Stimulated activated effector memory CD8-positive, alpha-beta T cell treated with anti-CD3 and anti-CD28 coated beads, Interleukin-12 subunit alpha, Interleukin-12 subunit beta, amount 100 ng/mL, for 72 hours (primary cell): ENCODE measurements around the gene PIK3C3.
"Not testable (repeated sequence)": the region's sequence is repeated elsewhere in the genome, so short reads cannot be mapped to it uniquely, and the experiment has no call there.

Source experiments
- ATAC-seq: fragments of 150-1000 bp; cut with Tn5 transposase; 2 replicates; pipeline ENCODE4 v1.10.0; 2021
- DNase-seq, 2 donors: peaks; one replicate each; pipeline ENCODE4 v3.0.0; 2021 to 2022; ENCODE audit warnings: low spot score in 2 of 2
- H3K27ac Mint-ChIP-seq: one replicate; pipeline ENCODE4 v1.8.0; 2022; ENCODE audit warnings: mild to moderate bottlenecking, mixed read lengths
- H3K36me3 Mint-ChIP-seq: one replicate; pipeline ENCODE4 v1.8.0; 2022; ENCODE audit warnings: mild to moderate bottlenecking, mixed read lengths
- H3K4me1 Mint-ChIP-seq: one replicate; pipeline ENCODE4 v1.8.0; 2022; ENCODE audit warnings: mixed read lengths
- H3K4me3 Mint-ChIP-seq: one replicate; pipeline ENCODE4 v1.8.0; 2022; ENCODE audit warnings: mild to moderate bottlenecking, mixed read lengths
- H3K9me3 Mint-ChIP-seq: one replicate; pipeline ENCODE4 v1.8.0; 2022; ENCODE audit warnings: mixed read lengths

PIK3C3 gene

DNA sequence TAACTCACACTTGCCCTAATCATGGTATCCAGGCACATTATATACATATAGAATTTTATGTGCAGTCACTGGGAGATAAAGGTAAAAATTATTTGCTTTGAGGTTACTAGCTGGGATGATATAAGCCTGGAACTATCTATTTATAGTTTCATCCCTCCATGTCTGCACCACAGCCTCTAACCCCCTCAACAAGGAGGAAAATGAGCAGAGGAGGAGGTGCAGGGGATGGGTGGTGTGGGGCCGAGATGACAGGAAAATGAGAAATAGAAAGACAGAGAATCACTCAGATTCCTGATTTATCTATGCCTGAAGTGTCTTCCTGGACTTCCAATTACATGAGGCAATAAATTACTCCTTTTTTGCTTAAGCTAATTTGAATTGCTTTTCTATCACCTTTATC lies 145.2 kb downstream of the PIK3C3 start:
- H3K27ac Mint-ChIP-seq = no peak overlapping the region
- no peaks in the 10 kb centered on the region for H3K9me3 Mint-ChIP-seq
- no peaks in the 10 kb centered on the region for H3K36me3 Mint-ChIP-seq
- H3K4me3 Mint-ChIP-seq = no peak overlapping the region
- DNase-seq = no peak
- ATAC-seq = no peak
- peaks cover 5% of the 10 kb centered on the region for H3K4me1 Mint-ChIP-seq

DNA sequence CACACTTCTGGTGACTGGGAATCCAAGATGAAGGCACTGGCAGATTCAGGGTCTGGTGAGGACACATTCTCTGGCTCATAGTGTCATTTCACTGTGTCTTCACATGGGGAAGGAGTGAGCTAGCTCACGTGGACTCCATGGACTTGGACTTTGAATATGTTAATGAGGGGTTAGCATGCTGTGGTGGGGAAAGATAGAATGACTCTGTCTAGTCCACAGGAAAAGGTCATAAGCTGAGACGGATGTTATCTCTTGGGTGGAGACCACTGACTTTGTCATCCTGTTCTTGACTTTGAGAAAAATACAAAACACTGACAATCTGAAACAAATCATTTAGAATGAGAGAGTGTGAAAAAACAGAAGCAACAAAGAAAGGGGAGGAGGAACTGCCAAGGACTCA lies 145.9 kb downstream of the PIK3C3 start:
- DNase-seq (no peak), ATAC-seq (peak; percentile 76)
- no peaks in the 10 kb centered on the region for H3K36me3 Mint-ChIP-seq
- H3K27ac Mint-ChIP-seq = no peak overlapping the region
- H3K4me1 Mint-ChIP-seq = peaks cover 5% of the 10 kb centered on the region
- H3K9me3 Mint-ChIP-seq = no peaks in the 10 kb centered on the region
- no peak overlapping the region for H3K4me3 Mint-ChIP-seq

GRCh38 chr18:42105394-42105793 lies 150.4 kb downstream of the PIK3C3 start:
- no peak overlapping the region for H3K27ac Mint-ChIP-seq
- no peak for DNase-seq
- no peak for ATAC-seq
- no peak overlapping the region for H3K4me3 Mint-ChIP-seq
- no peaks in the 10 kb centered on the region for H3K36me3 Mint-ChIP-seq
- peaks cover 5% of the 10 kb centered on the region for H3K4me1 Mint-ChIP-seq
- no peaks in the 10 kb centered on the region for H3K9me3 Mint-ChIP-seq

GRCh38 chr18:42106784-42107183 lies 151.8 kb downstream of the PIK3C3 start:
- ATAC-seq = no peak
- Mint-ChIP-seq H3K4me1 (no peaks in the 10 kb centered on the region), H3K4me3 (no peak overlapping the region), H3K9me3 (no peaks in the 10 kb centered on the region), H3K36me3 (no peaks in the 10 kb centered on the region), H3K27ac (no peak overlapping the region)
- DNase-seq = no peak

- no peak for ATAC-seq
- Mint-ChIP-seq H3K27ac (peak overlapping the region; percentile 43), H3K4me1 (no peaks in the 10 kb centered on the region), H3K4me3 (no peak overlapping the region), H3K9me3 (no peaks in the 10 kb centered on the region), H3K36me3 (no peaks in the 10 kb centered on the region)
- no peak for DNase-seq
These were observed 152.3 kb downstream of the PIK3C3 start for GRCh38 chr18:42107287-42107686.

DNA sequence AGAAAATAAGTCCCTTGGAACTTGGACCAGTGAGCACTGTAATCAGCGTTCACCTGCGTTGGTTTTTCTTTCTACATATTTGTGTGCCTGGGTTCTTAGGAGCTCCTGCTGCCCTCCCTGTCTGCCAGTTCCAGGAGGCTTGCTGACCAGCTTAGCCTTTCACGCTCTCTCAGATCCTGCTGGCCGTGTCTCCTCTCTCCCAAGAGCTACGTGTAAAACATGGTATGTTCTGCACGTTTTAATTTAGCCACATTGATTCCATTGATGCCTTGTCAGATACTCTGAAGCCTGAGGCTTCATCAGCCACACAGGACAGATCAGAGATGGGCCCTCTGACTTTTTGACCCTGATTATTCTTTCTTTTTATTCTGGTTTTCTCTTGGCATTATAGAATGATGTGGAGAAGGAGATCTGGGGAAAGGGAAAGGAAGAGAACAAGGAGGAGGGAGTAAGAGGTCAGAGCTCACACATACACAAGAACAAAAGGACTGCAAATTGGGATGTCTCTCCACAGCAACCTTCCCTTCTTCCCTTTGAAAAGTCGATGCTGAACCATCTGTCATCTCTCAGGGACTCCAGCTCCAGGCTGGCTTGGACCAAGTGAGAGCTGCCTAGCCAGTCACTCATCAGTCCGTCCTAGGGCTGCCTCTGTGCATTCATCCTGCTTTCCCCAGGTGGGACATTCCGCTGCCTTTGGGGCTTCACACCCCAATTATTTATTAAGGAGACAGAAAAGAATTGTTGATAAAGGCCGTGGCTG lies 152.8 kb downstream of the PIK3C3 start:
- no peaks in the 10 kb centered on the region for H3K36me3 Mint-ChIP-seq
- ATAC-seq (no peak), DNase-seq (no peak)
- no peak overlapping the region for H3K4me3 Mint-ChIP-seq
- H3K9me3 Mint-ChIP-seq = no peaks in the 10 kb centered on the region
- H3K4me1 Mint-ChIP-seq = no peaks in the 10 kb centered on the region
- H3K27ac Mint-ChIP-seq = peak overlapping the region; percentile 43

- H3K36me3 Mint-ChIP-seq, H3K27ac Mint-ChIP-seq, ATAC-seq, H3K4me3 Mint-ChIP-seq, DNase-seq, H3K9me3 Mint-ChIP-seq: not testable (repeated sequence)
- peaks cover 13% of the 10 kb centered on the region for H3K4me1 Mint-ChIP-seq
These were observed 157.1 kb downstream of the PIK3C3 start for GRCh38 chr18:42112147-42112546.

DNA sequence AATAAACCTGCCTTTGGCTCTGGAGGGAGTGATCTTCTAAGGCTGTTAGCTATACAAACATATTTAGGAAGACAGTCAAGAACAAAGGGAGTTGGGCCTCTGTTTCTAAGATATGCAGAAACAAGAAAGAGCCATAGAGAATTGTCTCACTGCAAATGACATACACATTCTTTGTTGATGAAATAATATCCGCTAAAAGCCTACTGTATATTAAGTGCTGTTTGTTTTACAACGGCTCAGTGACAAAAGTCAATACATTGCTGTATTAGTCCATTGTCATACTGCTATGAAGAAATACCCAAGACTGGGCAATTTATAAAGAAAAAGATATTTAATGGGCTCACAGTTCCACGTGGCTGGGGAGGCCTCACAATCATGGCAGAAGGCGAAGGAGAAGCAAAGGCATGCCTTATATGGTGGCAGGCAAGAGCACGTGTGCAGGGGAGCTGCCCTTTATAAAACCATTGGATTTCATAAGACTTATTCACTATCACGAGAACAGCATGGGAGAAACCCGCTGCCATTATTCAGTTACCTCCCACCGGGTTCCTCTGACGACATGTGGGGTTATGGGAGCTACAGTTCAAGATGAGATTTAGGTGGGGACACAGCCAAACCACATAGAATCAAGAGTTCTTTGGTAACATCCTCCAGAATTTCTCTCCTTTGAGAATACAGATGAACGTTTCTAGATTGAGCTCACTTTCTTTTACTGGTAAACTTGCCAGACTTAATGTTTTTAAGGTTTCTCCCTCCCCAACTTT lies 157.8 kb downstream of the PIK3C3 start:
- DNase-seq (no peak), ATAC-seq (no peak)
- H3K9me3 Mint-ChIP-seq = no peaks in the 10 kb centered on the region
- H3K4me3 Mint-ChIP-seq = no peak overlapping the region
- no peak overlapping the region for H3K27ac Mint-ChIP-seq
- H3K4me1 Mint-ChIP-seq = peaks cover 13% of the 10 kb centered on the region
- no peaks in the 10 kb centered on the region for H3K36me3 Mint-ChIP-seq

GRCh38 chr18:42113529-42114191 lies 158.6 kb downstream of the PIK3C3 start:
- ATAC-seq = peak; percentile 48
- peak overlapping the region; percentile 59 for H3K27ac Mint-ChIP-seq
- H3K9me3 Mint-ChIP-seq = no peaks in the 10 kb centered on the region
- no peaks in the 10 kb centered on the region for H3K36me3 Mint-ChIP-seq
- H3K4me3 Mint-ChIP-seq = no peak overlapping the region
- DNase-seq = peak in 1 of 2 donors; percentile 50
- H3K4me1 Mint-ChIP-seq = peaks cover 13% of the 10 kb centered on the region

DNA sequence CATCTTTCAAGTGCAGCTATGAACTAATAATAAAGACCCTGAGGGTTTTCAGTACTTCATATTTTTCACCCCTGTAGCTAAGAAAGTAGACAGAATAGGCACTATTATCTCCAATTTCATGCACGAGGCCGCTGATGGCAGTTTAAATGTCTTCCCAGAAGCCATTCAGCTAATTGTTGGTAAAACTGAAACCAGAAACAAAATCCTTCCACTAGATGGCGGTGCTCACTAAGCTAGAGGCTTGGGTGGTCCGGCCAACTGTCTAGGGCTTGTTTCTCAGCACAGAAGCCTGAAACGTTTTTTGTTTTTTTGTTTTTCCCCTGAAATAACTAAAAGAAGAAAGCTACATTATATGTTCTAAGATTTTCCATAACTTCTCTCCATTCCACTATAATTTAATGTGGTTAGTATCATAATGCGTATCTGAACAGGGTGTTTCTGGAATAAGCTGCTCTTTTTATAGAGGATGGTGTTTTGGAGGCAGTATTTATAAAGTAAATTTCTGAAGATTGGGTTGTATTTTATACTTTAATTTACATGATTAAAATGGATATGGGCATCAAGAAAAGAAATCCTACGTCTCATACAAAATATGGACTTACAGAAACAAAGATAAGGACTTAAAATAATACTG lies 159.4 kb downstream of the PIK3C3 start:
- no peak overlapping the region for H3K4me3 Mint-ChIP-seq
- ATAC-seq = peak; percentile 86
- H3K36me3 Mint-ChIP-seq = no peaks in the 10 kb centered on the region

DNA sequence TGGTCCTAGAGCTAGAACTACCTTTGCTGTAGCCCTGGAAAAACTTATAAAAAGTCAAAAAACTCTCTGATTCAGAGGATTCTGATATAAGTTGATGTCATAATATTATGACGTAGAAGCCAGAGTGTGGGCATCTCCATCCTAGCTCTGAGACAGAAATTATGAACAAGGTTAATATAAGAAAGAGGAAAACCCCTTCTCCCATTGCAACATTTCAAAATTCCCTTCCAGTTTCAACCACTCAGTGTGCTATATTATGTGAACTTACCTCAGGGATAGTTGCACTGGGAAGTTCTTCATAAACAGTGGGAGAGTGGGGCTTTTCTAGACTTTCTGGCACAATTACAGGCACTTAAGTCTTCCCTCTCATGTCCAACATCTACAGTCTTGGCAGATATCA lies 171.6 kb downstream of the PIK3C3 start:
- Mint-ChIP-seq H3K36me3 (no peaks in the 10 kb centered on the region), H3K9me3 (no peaks in the 10 kb centered on the region), H3K4me3 (no peak overlapping the region), H3K4me1 (no peaks in the 10 kb centered on the region), H3K27ac (no peak overlapping the region)
- ATAC-seq (no peak), DNase-seq (no peak)

More for the DNA sequence above, 159.4 kb downstream of the PIK3C3 start:
- peak overlapping the region; percentile 59 for H3K27ac Mint-ChIP-seq
- peak; percentile 50 to 77 for DNase-seq
- no peaks in the 10 kb centered on the region for H3K9me3 Mint-ChIP-seq
- peaks cover 13% of the 10 kb centered on the region for H3K4me1 Mint-ChIP-seq

- no peak for ATAC-seq
- H3K27ac Mint-ChIP-seq = no peak overlapping the region
- H3K9me3 Mint-ChIP-seq = no peaks in the 10 kb centered on the region
- no peak overlapping the region for H3K4me3 Mint-ChIP-seq
- DNase-seq = no peak
- H3K36me3 Mint-ChIP-seq = no peaks in the 10 kb centered on the region
- H3K4me1 Mint-ChIP-seq = no peaks in the 10 kb centered on the region
These were observed 176.3 kb downstream of the PIK3C3 start for GRCh38 chr18:42131066-42131929.

- Mint-ChIP-seq H3K36me3 (no peaks in the 10 kb centered on the region), H3K4me1 (no peaks in the 10 kb centered on the region), H3K27ac (no peak overlapping the region), H3K4me3 (no peak overlapping the region), H3K9me3 (no peaks in the 10 kb centered on the region)
- ATAC-seq (no peak), DNase-seq (no peak)
These were observed 176.9 kb downstream of the PIK3C3 start for GRCh38 chr18:42131930-42132244.
